IMR-90 (cell line): ENCODE measurements around the gene TMEFF1.

Source experiments
- FOS ChIP-seq: fragments of 150-350 bp; IDR thresholded peaks from 2 replicates; pipeline ENCODE4 v1.6.1; 2016; ENCODE audit warnings: low read depth, low read length
- MAFK ChIP-seq: IDR thresholded peaks from 2 replicates; pipeline ENCODE4 v1.6.1; 2012; ENCODE audit warnings: low read depth, low read length, improper control_type of control experiment
- MXI1 ChIP-seq: IDR thresholded peaks from 2 replicates; pipeline ENCODE4 v1.6.1; 2012; ENCODE audit warnings: low read depth, mild to moderate bottlenecking, low read length, moderate library complexity, borderline replicate concordance
- POLR2A ChIP-seq: IDR thresholded peaks from 2 replicates; pipeline ENCODE4 v1.6.1; 2012; ENCODE audit warnings: mild to moderate bottlenecking, low read depth, low read length
- RFX5 ChIP-seq: IDR thresholded peaks from 2 replicates; pipeline ENCODE4 v1.8.0; 2012; ENCODE audit warnings: low read depth, mild to moderate bottlenecking, low read length, moderate library complexity
- SMC3 ChIP-seq: fragments of 150-350 bp; IDR thresholded peaks from 2 replicates; pipeline ENCODE4 v1.6.1; 2016; ENCODE audit warnings: low read depth, mild to moderate bottlenecking, antibody characterized with exemption, low read length, moderate library complexity
- TF ChIP-seq, protein P1 (sequence below): conservative IDR thresholded peaks from 2 replicates; pipeline ENCODE4 v1.5.1; 2012; ENCODE audit warnings: mild to moderate bottlenecking, low read depth, low read length, improper control_type of control experiment

DNA sequence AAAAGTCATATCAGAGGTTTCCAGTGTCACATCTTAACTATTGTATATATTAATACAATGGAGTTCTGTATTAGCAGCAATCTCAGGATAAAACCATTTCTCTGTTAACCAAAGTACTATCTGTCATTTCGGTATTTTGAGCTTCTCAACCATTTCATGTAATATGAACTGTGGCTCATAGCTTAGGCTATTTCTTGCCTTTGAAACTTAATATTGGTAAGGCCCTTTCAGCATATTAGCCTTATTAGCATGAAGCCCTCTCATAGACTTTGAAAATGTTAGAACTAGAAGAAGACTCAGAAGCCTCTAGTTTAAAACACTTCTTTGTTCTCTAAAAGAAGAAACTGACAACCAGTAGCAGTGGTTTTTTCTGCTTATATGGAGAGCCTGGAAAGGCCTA lies 105.7 kb downstream of the TMEFF1 start:
- TF ChIP-seq MXI1 (no peak), RFX5 (no peak), FOS (no peak), MAFK (no peak), SMC3 (no peak), POLR2A (no peak)
- TF ChIP-seq, protein P1, sequence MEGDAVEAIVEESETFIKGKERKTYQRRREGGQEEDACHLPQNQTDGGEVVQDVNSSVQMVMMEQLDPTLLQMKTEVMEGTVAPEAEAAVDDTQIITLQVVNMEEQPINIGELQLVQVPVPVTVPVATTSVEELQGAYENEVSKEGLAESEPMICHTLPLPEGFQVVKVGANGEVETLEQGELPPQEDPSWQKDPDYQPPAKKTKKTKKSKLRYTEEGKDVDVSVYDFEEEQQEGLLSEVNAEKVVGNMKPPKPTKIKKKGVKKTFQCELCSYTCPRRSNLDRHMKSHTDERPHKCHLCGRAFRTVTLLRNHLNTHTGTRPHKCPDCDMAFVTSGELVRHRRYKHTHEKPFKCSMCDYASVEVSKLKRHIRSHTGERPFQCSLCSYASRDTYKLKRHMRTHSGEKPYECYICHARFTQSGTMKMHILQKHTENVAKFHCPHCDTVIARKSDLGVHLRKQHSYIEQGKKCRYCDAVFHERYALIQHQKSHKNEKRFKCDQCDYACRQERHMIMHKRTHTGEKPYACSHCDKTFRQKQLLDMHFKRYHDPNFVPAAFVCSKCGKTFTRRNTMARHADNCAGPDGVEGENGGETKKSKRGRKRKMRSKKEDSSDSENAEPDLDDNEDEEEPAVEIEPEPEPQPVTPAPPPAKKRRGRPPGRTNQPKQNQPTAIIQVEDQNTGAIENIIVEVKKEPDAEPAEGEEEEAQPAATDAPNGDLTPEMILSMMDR = no peak
